Activated T-cell treated with anti-CD3 and anti-CD28 coated beads, Interleukin-2, amount 50 U/mL, for 72 hours (primary cell): ENCODE measurements around the gene CILP. TPM values are rescaled to one million over a fixed set of nuclear protein-coding genes. Genes with fewer than 3 reads are reported as not detected.
"Not testable (repeated sequence)": the region's sequence is repeated elsewhere in the genome, so short reads cannot be mapped to it uniquely, and the experiment has no call there.

Experiments used
- ATAC-seq, 2 donors: fragments of 150-1000 bp; cut with Tn5 transposase; replicated peaks in 1 of 2; 2 replicates each; pipeline ENCODE4 v1.10.0; 2021; ENCODE audit warnings: moderate library complexity in 2 of 2, mild to moderate bottlenecking in 1 of 2
- DNase-seq, 2 donors: peaks; one replicate each; pipeline ENCODE4 v3.0.0; 2021 to 2022; ENCODE audit warnings: mixed read lengths in 1 of 2
- H3K27ac Mint-ChIP-seq: one replicate; pipeline ENCODE4 v1.8.0; 2022; ENCODE audit warnings: mild to moderate bottlenecking, moderate library complexity, mixed read lengths
- H3K27me3 Mint-ChIP-seq: one replicate; pipeline ENCODE4 v1.8.0; 2022; ENCODE audit warnings: low read depth, mixed read lengths
- H3K36me3 Mint-ChIP-seq, 2 donors: one replicate each; pipeline ENCODE4 v1.8.0; 2022; ENCODE audit warnings: mixed read lengths in 2 of 2, mild to moderate bottlenecking in 1 of 2; ENCODE audit not compliant: insufficient read depth in 2 of 2
- H3K4me1 Mint-ChIP-seq: one replicate; pipeline ENCODE4 v1.8.0; 2022; ENCODE audit warnings: low read depth, mixed read lengths
- H3K4me3 Mint-ChIP-seq, 2 donors: one replicate each; pipeline ENCODE4 v1.8.0; 2022; ENCODE audit warnings: mild to moderate bottlenecking in 2 of 2, mixed read lengths in 2 of 2, moderate library complexity in 2 of 2
- H3K9me3 Mint-ChIP-seq, 2 donors: one replicate each; pipeline ENCODE4 v1.8.0; 2022; ENCODE audit warnings: mixed read lengths in 2 of 2
- total RNA-seq, 2 donors: library from RNA; stranded (reverse); gene quantifications; one replicate each; pipeline ENCODE4 v1.2.3, GENCODE V29; 2022

Gene CILP
- total RNA-seq, 2 donors from 2014 or later, result 0.05 TPM; not detected in 1

DNA sequence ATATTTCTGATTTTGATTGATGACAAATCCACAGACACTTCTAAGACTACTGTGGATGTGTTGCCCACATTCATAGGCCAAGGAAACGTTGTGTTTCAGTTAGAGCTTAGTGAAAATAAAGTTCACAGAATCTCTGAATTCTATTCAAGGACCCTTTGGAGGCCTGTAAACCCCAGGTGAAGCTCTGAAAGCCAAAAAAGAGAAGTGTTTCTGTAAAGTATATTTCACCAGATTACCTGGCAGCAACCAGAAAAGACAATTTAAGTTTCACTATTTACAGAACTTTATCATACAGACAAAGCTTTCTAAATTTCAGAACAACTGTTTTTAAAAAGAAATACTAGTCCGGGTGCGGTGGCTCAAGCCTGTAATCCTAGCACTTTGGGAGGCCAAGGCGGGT, 28.7 kb downstream of the CILP start:
- Mint-ChIP-seq H3K27ac (peak overlapping the region; percentile 63), H3K27me3 (no peaks in the 10 kb centered on the region), H3K36me3 (peaks cover 0 to 13% of the 10 kb centered on the region in 2 donors), H3K4me3 (peak overlapping the region; percentile 93 to 96), H3K9me3 (no peaks in the 10 kb centered on the region), H3K4me1 (peaks cover 26% of the 10 kb centered on the region)
- no peak for DNase-seq
- no peak for ATAC-seq

DNA sequence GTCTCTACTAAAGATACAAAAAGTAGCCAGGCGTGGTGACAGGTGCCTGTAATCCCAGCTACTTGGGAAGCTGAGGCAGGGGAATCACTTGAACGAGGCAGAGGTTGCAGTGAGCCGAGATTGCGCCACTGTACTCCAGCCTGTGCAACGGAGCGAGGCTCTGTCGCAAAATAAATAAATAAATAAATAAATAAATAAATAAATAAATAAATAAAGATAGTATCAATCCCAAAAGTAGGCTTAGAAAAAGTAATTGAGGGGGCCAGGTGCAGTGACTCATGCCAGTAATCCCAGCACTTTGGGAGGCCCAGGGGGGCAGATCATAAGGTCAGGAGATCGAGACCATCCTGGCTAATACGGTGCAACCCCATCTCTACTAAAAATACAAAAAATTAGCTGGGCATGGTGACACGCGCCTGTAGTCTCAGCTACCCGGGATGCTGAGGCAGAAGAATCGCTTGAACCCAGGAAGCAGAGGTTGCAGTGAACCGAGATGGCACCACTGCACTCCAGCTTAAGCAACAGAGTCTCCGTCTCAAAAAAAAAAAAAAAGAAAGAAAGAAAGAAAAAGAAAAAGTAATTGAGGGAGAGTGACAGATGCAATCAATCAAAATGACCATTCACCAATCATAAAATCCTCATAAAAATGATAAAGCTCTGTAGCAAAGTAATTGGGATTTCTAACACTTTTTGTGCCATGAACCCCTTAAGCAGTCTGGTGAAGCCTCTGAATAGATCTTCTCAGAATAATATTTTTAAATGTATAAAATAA, 29.5 kb downstream of the CILP start:
- H3K36me3 Mint-ChIP-seq, result peaks cover 0 to 18% of the 10 kb centered on the region in 2 donors
- ATAC-seq, DNase-seq, H3K27me3 Mint-ChIP-seq, H3K9me3 Mint-ChIP-seq: not testable (repeated sequence)
- H3K27ac Mint-ChIP-seq, result peak overlapping the region; percentile 28
- H3K4me1 Mint-ChIP-seq, result peaks cover 26% of the 10 kb centered on the region
- peak overlapping the region; percentile 52 to 54 for H3K4me3 Mint-ChIP-seq

DNA sequence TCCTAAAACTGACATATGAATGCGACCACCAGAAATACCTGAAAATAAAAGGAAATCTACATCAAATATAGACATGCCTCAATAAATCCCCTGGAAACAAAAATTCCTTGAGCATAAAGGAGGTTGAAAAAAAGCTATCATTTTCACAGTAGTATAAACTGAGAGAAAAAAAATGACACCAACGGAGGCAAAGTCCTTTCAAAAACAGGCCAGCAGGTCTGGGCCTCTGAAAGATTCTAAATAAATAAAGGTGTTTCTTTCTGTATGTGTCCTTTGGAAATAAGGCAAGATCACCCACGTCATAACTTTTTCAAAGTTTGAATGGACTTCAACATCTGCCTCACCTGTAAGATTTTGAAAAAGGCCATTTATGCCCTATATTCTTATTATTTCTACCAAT, 31.1 kb downstream of the CILP start:
- Mint-ChIP-seq H3K36me3 (peaks cover 0 to 23% of the 10 kb centered on the region in 2 donors), H3K4me1 (peaks cover 20% of the 10 kb centered on the region), H3K9me3 (no peaks in the 10 kb centered on the region), H3K4me3 (no peak overlapping the region), H3K27me3 (no peaks in the 10 kb centered on the region), H3K27ac (no peak overlapping the region)
- DNase-seq (no peak), ATAC-seq (no peak)

DNA sequence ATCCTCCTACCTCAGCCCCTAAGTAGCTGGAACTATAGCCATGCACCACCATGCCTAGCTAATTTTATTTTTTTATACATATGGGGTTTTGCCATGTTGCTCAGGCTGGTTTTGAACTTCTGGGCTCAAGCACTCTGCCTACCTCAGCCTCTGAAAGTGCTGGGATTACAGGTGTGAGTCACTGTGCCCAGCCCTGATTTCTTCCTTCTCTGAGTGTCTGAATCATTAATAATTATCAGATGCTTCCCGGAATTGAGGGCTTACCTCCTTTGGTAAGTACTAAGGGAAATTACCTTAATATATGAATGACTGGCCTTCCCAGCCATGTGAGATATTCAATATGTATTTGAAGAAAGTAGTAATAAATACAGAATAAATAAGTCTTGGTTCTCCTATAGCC, 33.4 kb downstream of the CILP start:
- H3K27me3 Mint-ChIP-seq, result no peaks in the 10 kb centered on the region
- H3K36me3 Mint-ChIP-seq, result peaks cover 0 to 20% of the 10 kb centered on the region in 2 donors
- H3K27ac Mint-ChIP-seq, result no peak overlapping the region
- DNase-seq, result no peak
- no peaks in the 10 kb centered on the region for H3K9me3 Mint-ChIP-seq
- ATAC-seq, result no peak
- H3K4me3 Mint-ChIP-seq, result no peak overlapping the region
- H3K4me1 Mint-ChIP-seq, result peaks cover 11% of the 10 kb centered on the region

DNA sequence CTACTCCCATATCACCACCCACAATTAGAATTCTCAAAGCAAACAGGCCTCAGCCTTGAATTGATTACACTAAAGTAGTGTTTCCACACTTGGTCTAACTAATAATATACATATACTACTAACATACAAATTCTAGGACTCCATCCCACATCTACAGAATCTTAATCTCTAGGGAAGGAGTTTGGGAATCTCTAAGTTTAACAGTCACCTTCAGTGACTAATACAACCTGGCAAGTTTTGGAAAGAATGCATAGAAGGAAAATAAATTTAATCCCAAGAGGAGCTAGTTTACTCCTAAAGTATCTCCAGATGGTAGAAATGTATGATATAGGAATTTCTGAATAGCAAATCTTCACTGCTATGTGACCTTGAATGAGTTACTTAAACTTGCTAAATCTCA, 35.2 kb downstream of the CILP start:
- Mint-ChIP-seq H3K9me3 (no peaks in the 10 kb centered on the region), H3K36me3 (peaks cover 2 to 17% of the 10 kb centered on the region in 2 donors), H3K4me3 (no peak overlapping the region), H3K4me1 (no peaks in the 10 kb centered on the region), H3K27me3 (no peaks in the 10 kb centered on the region), H3K27ac (no peak overlapping the region)
- ATAC-seq (no peak), DNase-seq (no peak)

DNA sequence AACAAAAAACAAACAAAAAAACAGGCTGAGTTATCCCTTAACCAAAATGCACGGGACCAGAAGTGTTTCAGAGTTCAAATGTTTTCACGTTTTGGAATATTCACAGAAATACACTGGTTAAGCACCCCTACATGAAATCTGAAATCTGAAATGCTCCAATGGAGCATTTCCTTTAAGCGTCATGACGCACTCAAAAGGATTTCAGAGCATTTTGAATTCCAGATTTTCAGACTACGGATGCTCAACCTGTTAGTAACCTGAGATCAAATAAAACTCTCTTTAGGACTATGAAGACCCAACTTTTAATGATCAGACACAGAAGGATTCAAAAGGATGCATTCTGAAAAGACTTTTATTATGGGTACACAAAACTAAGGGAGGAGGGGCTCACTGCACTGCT, 35.8 kb downstream of the CILP start:
- Mint-ChIP-seq H3K9me3 (no peaks in the 10 kb centered on the region), H3K4me1 (no peaks in the 10 kb centered on the region), H3K4me3 (no peak overlapping the region), H3K27ac (no peak overlapping the region), H3K36me3 (peaks cover 2 to 15% of the 10 kb centered on the region in 2 donors), H3K27me3 (no peaks in the 10 kb centered on the region)
- DNase-seq (no peak), ATAC-seq (no peak)

DNA sequence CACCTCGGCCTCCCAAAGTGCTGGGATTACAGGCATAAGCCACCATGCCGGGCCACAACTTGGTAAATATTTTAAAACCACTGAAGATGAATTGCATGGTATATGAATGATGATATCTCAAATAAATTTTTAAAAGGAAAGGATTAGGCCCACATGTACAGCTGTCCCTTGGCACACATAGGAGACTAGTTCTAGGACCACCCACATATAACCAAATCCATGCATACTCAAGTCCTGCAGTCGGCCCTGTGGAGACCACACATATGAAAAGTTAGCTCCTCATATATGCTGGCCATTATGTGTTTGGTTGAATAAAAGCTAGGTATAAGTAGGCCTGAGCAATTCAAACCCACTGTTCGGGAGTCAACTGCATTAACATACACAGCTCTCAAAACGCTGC, 36.8 kb downstream of the CILP start:
- Mint-ChIP-seq H3K4me3 (no peak overlapping the region), H3K9me3 (no peaks in the 10 kb centered on the region), H3K27ac (no peak overlapping the region), H3K4me1 (no peaks in the 10 kb centered on the region), H3K27me3 (no peaks in the 10 kb centered on the region), H3K36me3 (peaks cover 2 to 15% of the 10 kb centered on the region in 2 donors)
- DNase-seq, result no peak
- ATAC-seq, result no peak

DNA sequence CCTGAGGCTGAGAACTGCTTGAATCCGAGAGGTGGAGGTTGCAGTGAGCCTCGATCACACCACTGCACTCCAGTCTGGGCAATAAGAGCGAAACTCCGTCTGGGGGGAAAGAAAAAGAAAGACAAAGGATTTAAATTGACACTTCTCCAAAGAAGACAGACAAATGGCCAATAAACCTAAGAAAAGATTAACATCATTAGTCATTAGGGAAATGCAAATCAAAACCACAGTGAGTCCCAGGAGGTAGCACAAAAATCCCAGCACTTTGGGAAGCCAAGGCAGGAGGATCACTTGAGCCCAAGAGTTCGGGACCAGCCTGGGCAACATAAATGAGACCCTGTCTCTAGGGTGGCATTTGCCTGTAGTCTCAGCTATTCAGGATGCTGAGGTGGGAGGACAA, 38.7 kb downstream of the CILP start:
- DNase-seq (no peak), ATAC-seq (no peak)
- Mint-ChIP-seq H3K9me3 (no peaks in the 10 kb centered on the region), H3K36me3 (peaks cover 2 to 12% of the 10 kb centered on the region in 2 donors), H3K27ac (no peak overlapping the region), H3K4me3 (no peak overlapping the region), H3K27me3 (no peaks in the 10 kb centered on the region), H3K4me1 (peaks cover 5% of the 10 kb centered on the region)

DNA sequence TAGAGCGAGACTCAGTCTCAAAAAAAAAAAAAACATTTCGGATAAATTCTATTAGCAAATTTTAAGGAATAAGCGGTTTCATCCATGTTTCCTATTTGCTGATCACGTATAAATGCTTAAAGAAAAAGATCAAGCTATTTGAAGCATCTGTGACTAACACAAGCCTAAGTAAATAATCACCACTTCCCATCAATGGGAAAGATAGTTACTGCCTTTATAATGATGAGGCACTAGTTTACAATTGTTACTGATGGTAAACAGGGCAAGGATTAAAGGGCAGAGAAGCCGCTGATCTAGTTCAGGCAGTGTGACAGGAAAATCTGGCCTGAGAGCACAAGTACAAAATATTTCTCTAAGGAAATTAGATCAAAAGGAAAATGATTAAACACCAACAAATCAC, 39.8 kb downstream of the CILP start:
- Mint-ChIP-seq H3K36me3 (peaks cover 2 to 8% of the 10 kb centered on the region in 2 donors), H3K27me3 (no peaks in the 10 kb centered on the region), H3K9me3 (no peaks in the 10 kb centered on the region), H3K4me1 (peaks cover 5% of the 10 kb centered on the region), H3K4me3 (no peak overlapping the region), H3K27ac (no peak overlapping the region)
- ATAC-seq (no peak), DNase-seq (no peak)

DNA sequence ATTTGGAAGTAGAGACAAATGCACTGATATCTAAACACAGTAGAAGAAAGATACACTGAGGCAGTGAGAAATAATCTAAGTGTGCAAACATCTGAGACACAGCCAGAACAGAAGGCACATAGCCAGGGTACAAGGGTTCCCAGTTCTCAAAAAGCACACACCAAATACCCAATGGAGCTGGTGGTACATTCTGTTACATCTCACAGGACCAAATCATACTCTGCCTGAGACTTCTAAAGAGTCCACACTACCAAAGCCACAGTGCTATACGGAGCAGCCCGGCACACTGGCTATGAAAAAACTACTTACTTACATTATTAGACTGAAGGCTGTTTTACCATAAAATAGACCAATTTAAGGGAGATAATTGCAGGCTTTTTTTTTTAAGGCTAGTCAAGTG, 45.4 kb downstream of the CILP start:
- Mint-ChIP-seq H3K4me1 (peaks cover 10% of the 10 kb centered on the region), H3K27ac (no peak overlapping the region), H3K27me3 (no peaks in the 10 kb centered on the region)

DNA sequence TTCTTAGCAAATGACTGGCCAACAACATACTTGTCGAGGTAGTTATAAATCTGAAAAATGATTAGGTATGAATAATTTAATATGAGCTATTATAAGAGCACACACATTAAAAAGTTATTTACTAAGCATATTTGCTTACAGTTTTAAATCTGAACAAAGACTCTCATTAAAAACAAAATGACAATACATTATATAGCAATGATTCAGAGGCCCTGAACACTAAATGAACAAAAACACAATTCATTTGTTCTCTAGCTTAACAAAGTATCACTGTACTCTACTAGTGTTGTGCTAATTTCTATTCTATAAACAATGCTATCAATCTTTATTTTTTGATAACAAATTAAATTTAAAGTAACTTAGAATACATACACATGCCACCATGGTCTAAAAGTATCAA, 47.1 kb downstream of the CILP start:
- ATAC-seq, result no peak
- H3K4me3 Mint-ChIP-seq, result no peak overlapping the region

More for the DNA sequence above, 45.4 kb downstream of the CILP start:
- Mint-ChIP-seq H3K9me3 (no peaks in the 10 kb centered on the region), H3K4me3 (no peak overlapping the region), H3K36me3 (no peaks in the 10 kb centered on the region)
- ATAC-seq, result no peak
- DNase-seq, result no peak

DNA sequence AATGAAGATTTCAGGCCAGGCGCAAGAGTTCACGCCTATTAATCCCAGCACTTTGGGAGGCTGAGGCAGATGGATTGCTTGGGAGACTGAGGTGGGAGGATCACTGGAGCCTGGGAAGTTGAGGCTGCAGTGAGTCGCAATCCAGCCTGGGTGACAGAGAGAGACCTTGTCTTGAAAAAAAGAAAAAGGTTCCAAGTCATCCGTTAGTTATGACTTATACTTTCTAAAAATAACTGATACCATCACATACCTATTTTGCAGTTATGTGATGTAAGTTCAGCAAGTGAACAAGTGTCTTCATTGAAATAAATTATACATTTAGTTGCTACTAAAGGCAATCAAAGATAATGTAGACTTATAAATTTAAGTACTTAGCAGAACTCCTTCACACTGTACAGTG, 48.2 kb downstream of the CILP start:
- Mint-ChIP-seq H3K27me3 (no peaks in the 10 kb centered on the region), H3K4me3 (no peak overlapping the region), H3K27ac (no peak overlapping the region), H3K9me3 (no peaks in the 10 kb centered on the region), H3K4me1 (peaks cover 9% of the 10 kb centered on the region), H3K36me3 (no peaks in the 10 kb centered on the region)
- DNase-seq (no peak), ATAC-seq (no peak)

More for the DNA sequence above, 47.1 kb downstream of the CILP start:
- no peak overlapping the region for H3K27ac Mint-ChIP-seq
- H3K27me3 Mint-ChIP-seq, result no peaks in the 10 kb centered on the region
- no peaks in the 10 kb centered on the region for H3K9me3 Mint-ChIP-seq
- peaks cover 10% of the 10 kb centered on the region for H3K4me1 Mint-ChIP-seq
- DNase-seq, result no peak
- no peaks in the 10 kb centered on the region for H3K36me3 Mint-ChIP-seq

DNA sequence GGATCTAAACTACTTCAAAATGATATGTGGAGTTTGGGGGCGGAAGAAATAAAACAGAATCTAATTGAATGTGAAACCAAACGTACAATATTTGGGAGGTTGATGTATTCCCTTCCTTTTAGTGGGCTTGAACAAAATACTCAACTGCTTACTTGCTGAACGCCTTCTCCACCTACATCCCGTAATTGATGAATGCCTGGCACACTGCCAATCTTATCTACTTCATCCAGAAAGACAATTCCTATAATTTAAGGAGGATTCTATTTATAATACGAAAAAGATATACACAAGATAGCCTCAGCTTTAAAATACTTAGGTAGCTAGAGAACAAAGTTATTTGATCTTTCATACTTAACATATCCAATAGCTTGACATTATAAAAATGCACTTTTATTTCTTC, 54.6 kb downstream of the CILP start:
- H3K36me3 Mint-ChIP-seq, result peaks cover 8 to 26% of the 10 kb centered on the region in 2 donors
- H3K27ac Mint-ChIP-seq, result no peak overlapping the region
- no peaks in the 10 kb centered on the region for H3K9me3 Mint-ChIP-seq
- no peaks in the 10 kb centered on the region for H3K4me1 Mint-ChIP-seq
- no peaks in the 10 kb centered on the region for H3K27me3 Mint-ChIP-seq
- no peak overlapping the region for H3K4me3 Mint-ChIP-seq
- ATAC-seq (no peak), DNase-seq (no peak)

DNA sequence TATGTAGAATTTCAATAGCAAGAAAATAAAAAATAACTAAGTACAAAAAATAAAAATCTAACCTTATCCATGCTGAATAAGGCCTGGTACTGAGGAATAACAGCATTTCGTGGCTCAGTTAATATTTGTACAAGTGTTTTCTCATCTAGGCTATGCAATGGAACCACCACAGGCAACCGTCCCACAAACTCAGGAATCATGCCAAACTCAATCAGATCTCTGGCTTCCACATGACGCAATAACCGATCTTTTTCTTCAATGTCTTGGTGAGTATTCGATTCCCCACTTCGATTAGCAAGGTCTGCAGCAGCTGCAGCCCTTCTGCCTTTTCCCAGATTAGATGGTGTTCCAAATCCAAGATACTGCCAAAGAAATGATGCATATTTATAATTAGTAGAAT, 56.6 kb downstream of the CILP start:
- no peaks in the 10 kb centered on the region for H3K4me1 Mint-ChIP-seq
- DNase-seq (no peak), ATAC-seq (no peak)
- H3K9me3 Mint-ChIP-seq, result no peaks in the 10 kb centered on the region
- H3K4me3 Mint-ChIP-seq, result no peak overlapping the region
- H3K36me3 Mint-ChIP-seq, result peaks cover 8 to 31% of the 10 kb centered on the region in 2 donors
- H3K27me3 Mint-ChIP-seq, result no peaks in the 10 kb centered on the region
- no peak overlapping the region for H3K27ac Mint-ChIP-seq
